HEK293T (cell line): ENCODE data around the gene DUOX1.

Experiments used
- CTCF ChIA-PET: fragments of 350-600 bp; formaldehyde crosslinking; extraction: SDS; loops from one replicate; lab custom pipeline; 2021; ENCODE audit warnings: antibody characterized with exemption, inconsistent platforms; lab: Yijun Ruan, JAX
- POLR2A ChIA-PET: fragments of 350-600 bp; formaldehyde crosslinking; extraction: SDS; loops from one replicate; lab custom pipeline; 2020; ENCODE audit warnings: antibody characterized with exemption, inconsistent platforms; lab: Yijun Ruan, JAX
- DNase-seq: peaks from one replicate; pipeline ENCODE4 v3.0.0; 2012; ENCODE audit warnings: mixed read lengths; ENCODE audit errors: extremely low spot score
- ARNT ChIP-seq: fragments of 450-650 bp; IDR thresholded peaks from 2 replicates; pipeline ENCODE4 v1.6.1; 2017; ENCODE audit warnings: mild to moderate bottlenecking
- BHLHE40 ChIP-seq: fragments of 450-650 bp; IDR thresholded peaks from 2 replicates; pipeline ENCODE4 v1.6.1; 2016; ENCODE audit warnings: mild to moderate bottlenecking, moderate library complexity, borderline replicate concordance
- CTBP1 ChIP-seq: fragments of 450-650 bp; IDR thresholded peaks from 2 replicates; pipeline ENCODE4 v1.6.1; 2016; ENCODE audit warnings: borderline replicate concordance
- ELF4 ChIP-seq: fragments of 450-650 bp; IDR thresholded peaks from 2 replicates; pipeline ENCODE4 v1.6.1; 2017; ENCODE audit warnings: antibody characterized with exemption
- FOXA1 ChIP-seq: fragments of 450-650 bp; IDR thresholded peaks from 2 replicates; pipeline ENCODE4 v1.6.1; 2016; ENCODE audit warnings: mild to moderate bottlenecking
- FOXK2 ChIP-seq: fragments of 450-650 bp; IDR thresholded peaks from 2 replicates; pipeline ENCODE4 v1.6.1; 2016; ENCODE audit warnings: mild to moderate bottlenecking
- FOXM1 ChIP-seq: fragments of 450-650 bp; IDR thresholded peaks from 2 replicates; pipeline ENCODE4 v1.6.1; 2017; ENCODE audit warnings: mild to moderate bottlenecking, borderline replicate concordance
- HDGF ChIP-seq: fragments of 450-650 bp; IDR thresholded peaks from 2 replicates; pipeline ENCODE4 v1.6.1; 2017; ENCODE audit warnings: antibody characterized with exemption, borderline replicate concordance
- L3MBTL2 ChIP-seq: fragments of 450-650 bp; conservative IDR thresholded peaks from 2 replicates; pipeline ENCODE4 v1.6.1; 2016; ENCODE audit warnings: mild to moderate bottlenecking
- LEF1 ChIP-seq: fragments of 450-650 bp; IDR thresholded peaks from 2 replicates; pipeline ENCODE4 v1.6.1; 2017; ENCODE audit warnings: mild to moderate bottlenecking, borderline replicate concordance
- NFRKB ChIP-seq: fragments of 450-650 bp; IDR thresholded peaks from 2 replicates; pipeline ENCODE4 v1.6.1; 2016; ENCODE audit warnings: mild to moderate bottlenecking, moderate library complexity
- PKNOX1 ChIP-seq: fragments of 450-650 bp; IDR thresholded peaks from 2 replicates; pipeline ENCODE4 v1.6.1; 2016
- SP1 ChIP-seq: fragments of 450-650 bp; IDR thresholded peaks from 2 replicates; pipeline ENCODE4 v1.6.1; 2017
- SUZ12 ChIP-seq: fragments of 450-650 bp; IDR thresholded peaks from 2 replicates; pipeline ENCODE4 v1.6.1; 2016; ENCODE audit warnings: mild to moderate bottlenecking
- TARDBP ChIP-seq: fragments of 450-650 bp; IDR thresholded peaks from 2 replicates; pipeline ENCODE4 v1.6.1; 2016
- ZNF384 ChIP-seq: fragments of 450-650 bp; IDR thresholded peaks from 2 replicates; pipeline ENCODE4 v1.6.1; 2016

DUOX1 gene

GRCh38 chr15:45149060-45149459 is 19.3 kb downstream of the DUOX1 start:
- no peak for TF ChIP-seq NFRKB
- POLR2A ChIA-PET: no interaction called here
- CTCF ChIA-PET: interaction anchor here (1.5 kb wide), 1 partner anchor 56 kb away, joined by 3 read pairs; no protein-coding TSS in a partner anchor
- DNase-seq: no peak

GRCh38 chr15:45150481-45150880 is 20.7 kb downstream of the DUOX1 start:
- no peak for DNase-seq
- TF ChIP-seq TARDBP (no peak), ZNF384 (no peak), SP1 (no peak), PKNOX1 (no peak), SUZ12 (no peak), ELF4 (no peak), ARNT (no peak), BHLHE40 (no peak), FOXK2 (no peak), FOXM1 (no peak), CTBP1 (no peak), L3MBTL2 (no peak), LEF1 (no peak), NFRKB (no peak)
- ChIA-PET POLR2A (no interaction called here), CTCF (no interaction called here)

- ChIA-PET POLR2A (no interaction called here), CTCF (no interaction called here)
- TF ChIP-seq FOXM1: no peak
- TF ChIP-seq ELF4: no peak
- no peak for TF ChIP-seq NFRKB
- TF ChIP-seq ARNT: no peak
- TF ChIP-seq BHLHE40: no peak
- no peak for TF ChIP-seq HDGF
- no peak for TF ChIP-seq ZNF384
- no peak for TF ChIP-seq L3MBTL2
- TF ChIP-seq TARDBP: no peak
- TF ChIP-seq PKNOX1: no peak
- TF ChIP-seq FOXK2: no peak
- no peak for TF ChIP-seq SP1
- no peak for DNase-seq
Observed at GRCh38 chr15:45150997-45151396, 21.2 kb downstream of the DUOX1 start.

GRCh38 chr15:45151998-45152828 is 22.4 kb downstream of the DUOX1 start:
- TF ChIP-seq LEF1 (no peak), TARDBP (no peak), FOXK2 (no peak), HDGF (no peak), NFRKB (no peak), SUZ12 (no peak), PKNOX1 (no peak)
- ChIA-PET CTCF (no interaction called here), POLR2A (no interaction called here)
- DNase-seq: no peak

- POLR2A ChIA-PET: no interaction called here
- CTCF ChIA-PET: interaction anchor here (0.6 kb wide), 1 partner anchor 10 kb away, joined by 6 read pairs; no protein-coding TSS in a partner anchor
- TF ChIP-seq PKNOX1 (no peak), ELF4 (no peak), SP1 (no peak), FOXK2 (no peak), L3MBTL2 (no peak), ZNF384 (no peak), BHLHE40 (no peak), LEF1 (no peak), TARDBP (no peak), CTBP1 (no peak), HDGF (no peak), SUZ12 (no peak), ARNT (no peak), FOXA1 (no peak), NFRKB (no peak), FOXM1 (no peak)
- DNase-seq: no peak
Observed at GRCh38 chr15:45155739-45156138, 25.9 kb downstream of the DUOX1 start.

- TF ChIP-seq SUZ12 (no peak), TARDBP (no peak)
- no peak for DNase-seq
- ChIA-PET CTCF (interaction anchor here (0.6 kb wide), 1 partner anchor 47 kb away, joined by 3 read pairs; no protein-coding TSS in a partner anchor), POLR2A (no interaction called here)
Observed at GRCh38 chr15:45156744-45157455, 27.1 kb downstream of the DUOX1 start.
